SK-N-MC (cell line): ENCODE data around the gene CCDC71L.

ENCODE experiments used
- EZH2 ChIP-seq: fragments of 200-600 bp; sonication (generic); IDR thresholded peaks from one replicate; pipeline ENCODE4 v1.6.1; 2017; ENCODE audit warnings: antibody characterized with exemption
- POLR2AphosphoS5 ChIP-seq: IDR thresholded peaks from 2 replicates; pipeline ENCODE4 v1.6.1; 2012; ENCODE audit warnings: mild to moderate bottlenecking, low read depth, low read length, borderline replicate concordance

DNA sequence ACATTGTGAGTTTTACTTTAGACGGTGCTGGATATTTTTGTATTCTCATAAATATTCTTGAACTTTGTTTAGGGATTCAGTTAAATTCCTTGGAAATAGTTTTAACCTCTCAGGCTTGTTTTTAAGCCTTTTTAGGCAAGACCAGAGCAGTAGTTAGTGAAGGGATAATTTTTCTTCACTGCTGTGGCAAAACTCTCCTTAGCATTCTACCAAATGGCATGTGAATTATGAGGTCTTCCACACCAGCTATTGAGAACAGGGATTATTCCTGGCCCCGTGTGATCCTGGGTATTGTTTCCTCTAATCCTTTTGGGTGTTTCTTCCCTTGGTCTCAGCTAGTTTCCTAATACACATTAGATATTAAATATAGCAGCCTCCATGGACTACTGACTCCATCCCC, 46.2 kb downstream of the CCDC71L start:
- TF ChIP-seq POLR2AphosphoS5 (no peak), EZH2 (no peak)
